ENCODE results near the gene STEAP4.
"Not testable (repeated sequence)": the region's sequence is repeated elsewhere in the genome, so short reads cannot be mapped to it uniquely, and the experiment has no call there.

Gene STEAP4

GRCh38 chr7:88312061-88312663, 5.5 kb upstream of the STEAP4 start:
- no peak for DNase-seq (ENCODE audit: low spot score)

GRCh38 chr7:88311675-88312036, 5.0 kb upstream of the STEAP4 start:
- DNase-seq (ENCODE audit: low spot score), result no peak

- DNase-seq (ENCODE audit: low spot score), result no peak
Measured at GRCh38 chr7:88310956-88311674, 4.4 kb upstream of the STEAP4 start.

- no peak for DNase-seq (ENCODE audit: low spot score)
Measured at GRCh38 chr7:88309819-88310218, 3.1 kb upstream of the STEAP4 start.

GRCh38 chr7:88307823-88308222, 1.1 kb upstream of the STEAP4 start:
- no peak for DNase-seq (ENCODE audit: low spot score)

- DNase-seq (ENCODE audit: low spot score), result no peak
Measured at GRCh38 chr7:88307412-88307811, 718 bp upstream of the STEAP4 start.

- DNase-seq (ENCODE audit: low spot score), result no peak
Measured at GRCh38 chr7:88305044-88305443, 1.6 kb downstream of the STEAP4 start.

GRCh38 chr7:88302486-88302885, 4.2 kb downstream of the STEAP4 start:
- no peak for DNase-seq (ENCODE audit: low spot score)

- no peak for DNase-seq (ENCODE audit: low spot score)
Measured at GRCh38 chr7:88301924-88302323, 4.8 kb downstream of the STEAP4 start.

GRCh38 chr7:88300401-88300945, 6.2 kb downstream of the STEAP4 start:
- no peak for DNase-seq (ENCODE audit: low spot score)

GRCh38 chr7:88299126-88299525, 7.6 kb downstream of the STEAP4 start:
- DNase-seq (ENCODE audit: low spot score), result no peak

GRCh38 chr7:88293866-88294265, 12.8 kb downstream of the STEAP4 start:
- DNase-seq (ENCODE audit: low spot score), result no peak

GRCh38 chr7:88291398-88292173, 15.1 kb downstream of the STEAP4 start:
- DNase-seq (ENCODE audit: low spot score), result no peak

- DNase-seq (ENCODE audit: low spot score), result no peak
Measured at GRCh38 chr7:88290491-88290890, 16.2 kb downstream of the STEAP4 start.

GRCh38 chr7:88289564-88290025, 17.1 kb downstream of the STEAP4 start:
- no peak for DNase-seq (ENCODE audit: low spot score)

- no peak for DNase-seq (ENCODE audit: low spot score)
Measured at GRCh38 chr7:88281749-88282148, 24.9 kb downstream of the STEAP4 start.

GRCh38 chr7:88280801-88281200, 25.9 kb downstream of the STEAP4 start:
- no peak for DNase-seq (ENCODE audit: low spot score)

- no peak for DNase-seq (ENCODE audit: low spot score)
Measured at GRCh38 chr7:88279323-88279722, 27.4 kb downstream of the STEAP4 start.

- DNase-seq (ENCODE audit: low spot score), result no peak
Measured at GRCh38 chr7:88278881-88279280, 27.8 kb downstream of the STEAP4 start.

- DNase-seq (ENCODE audit: low spot score), result no peak
Measured at GRCh38 chr7:88276605-88277153, 30.0 kb downstream of the STEAP4 start.

GRCh38 chr7:88274856-88275255, 31.8 kb downstream of the STEAP4 start:
- not testable (repeated sequence) for DNase-seq (ENCODE audit: low spot score)

GRCh38 chr7:88269586-88269985, 37.1 kb downstream of the STEAP4 start:
- DNase-seq (ENCODE audit: low spot score), result no peak

GRCh38 chr7:88268858-88269257, 37.8 kb downstream of the STEAP4 start:
- no peak for DNase-seq (ENCODE audit: low spot score)

Measured in HuH-7.5 (cell line).